Trophoblast cell (in vitro differentiated cells and primary cell): ENCODE measurements around the gene SIPA1L3.

Experiments used
- DNase-seq, 2 donors: peaks; one replicate each; pipeline ENCODE4 v3.0.0-alpha.2; 2016
- H2AFZ ChIP-seq: 2 replicates; pipeline ENCODE4 v1.6.1; 2013; ENCODE audit warnings: low read length, moderate library complexity, mild to moderate bottlenecking; ENCODE audit not compliant: insufficient read depth, poor library complexity
- H2AK5ac ChIP-seq: 2 replicates; pipeline ENCODE4 v1.6.1; 2013; ENCODE audit warnings: mild to moderate bottlenecking, low read length
- H2BK120ac ChIP-seq: 2 replicates; pipeline ENCODE4 v1.6.1; 2013; ENCODE audit warnings: low read length, mild to moderate bottlenecking, moderate library complexity; ENCODE audit not compliant: insufficient read depth, poor library complexity
- H2BK12ac ChIP-seq: 2 replicates; pipeline ENCODE4 v1.6.1; 2013; ENCODE audit warnings: mild to moderate bottlenecking, low read length, moderate library complexity
- H2BK5ac ChIP-seq: 2 replicates; pipeline ENCODE4 v1.6.1; 2013; ENCODE audit warnings: low read length, low read depth, moderate library complexity, mild to moderate bottlenecking; ENCODE audit not compliant: poor library complexity
- H3K14ac ChIP-seq: 2 replicates; pipeline ENCODE4 v1.6.1; 2013; ENCODE audit warnings: mild to moderate bottlenecking, low read length
- H3K18ac ChIP-seq: 2 replicates; pipeline ENCODE4 v1.6.1; 2013; ENCODE audit warnings: mild to moderate bottlenecking, low read length
- H3K23ac ChIP-seq: 2 replicates; pipeline ENCODE4 v1.6.1; 2013; ENCODE audit warnings: low read length
- H3K27ac ChIP-seq: 2 replicates; pipeline ENCODE4 v1.5.1; 2013; ENCODE audit warnings: low read depth, mild to moderate bottlenecking, inconsistent platforms, low read length, moderate library complexity
- H3K27me3 ChIP-seq: 2 replicates; pipeline ENCODE4 v1.6.1; 2013; ENCODE audit warnings: inconsistent platforms, mild to moderate bottlenecking, low read length, moderate library complexity; ENCODE audit not compliant: insufficient read depth
- H3K36me3 ChIP-seq, 2 experiments: 1 replicate in 1 of 2; 2 replicates in 1 of 2; pipeline ENCODE4 v1.6.1; 2013; ENCODE audit warnings: low read length in 2 of 2, mild to moderate bottlenecking in 2 of 2, moderate library complexity in 1 of 2; ENCODE audit not compliant: insufficient read depth in 2 of 2, control insufficient read depth in 1 of 2
- H3K4ac ChIP-seq: 2 replicates; pipeline ENCODE4 v1.6.1; 2013; ENCODE audit warnings: low read depth, mild to moderate bottlenecking, low read length, moderate library complexity
- H3K4me1 ChIP-seq, 2 experiments: 1 replicate in 1 of 2; 2 replicates in 1 of 2; pipeline ENCODE4 v1.6.1; 2013; ENCODE audit warnings: low read length in 2 of 2, mild to moderate bottlenecking in 2 of 2, moderate library complexity in 1 of 2; ENCODE audit not compliant: insufficient read depth in 2 of 2, control insufficient read depth in 1 of 2
- H3K4me2 ChIP-seq: 2 replicates; pipeline ENCODE4 v1.6.1; 2013; ENCODE audit warnings: inconsistent platforms, mild to moderate bottlenecking, low read length, moderate library complexity
- H3K4me3 ChIP-seq: 2 replicates; pipeline ENCODE4 v1.5.1; 2013; ENCODE audit warnings: mild to moderate bottlenecking, low read depth, low read length, inconsistent platforms
- H3K79me1 ChIP-seq: one replicate; pipeline ENCODE4 v1.6.1; 2013; ENCODE audit warnings: low read length
- H3K79me2 ChIP-seq: 2 replicates; pipeline ENCODE4 v1.6.1; 2013; ENCODE audit warnings: low read length, mild to moderate bottlenecking; ENCODE audit not compliant: control insufficient read depth, insufficient read depth, poor library complexity
- H3K9ac ChIP-seq: 2 replicates; pipeline ENCODE4 v1.6.1; 2013; ENCODE audit warnings: mild to moderate bottlenecking, low read length
- H3K9me3 ChIP-seq: 2 replicates; pipeline ENCODE4 v1.6.1; 2013; ENCODE audit warnings: low read depth, mild to moderate bottlenecking, control low read depth, inconsistent platforms, low read length; ENCODE audit not compliant: insufficient read depth
- H4K12ac ChIP-seq: 2 replicates; pipeline ENCODE4 v1.6.1; 2013; ENCODE audit warnings: low read depth, mild to moderate bottlenecking, low read length, moderate library complexity
- H4K8ac ChIP-seq: 2 replicates; pipeline ENCODE4 v1.6.1; 2013; ENCODE audit warnings: low read depth, mild to moderate bottlenecking, low read length, moderate library complexity
- H4K91ac ChIP-seq: one replicate; pipeline ENCODE4 v1.6.1; 2013; ENCODE audit warnings: low read depth, mild to moderate bottlenecking, low read length, moderate library complexity
- WGBS: extraction: QIAGEN DNeasy Blood & Tissue Kit; methylation state at CpG from one replicate; pipeline ENCODE4 v1.1.7; 2013; ENCODE audit warnings: missing lambda C conversion rate; ENCODE audit not compliant: insufficient read length, insufficient coverage; ENCODE audit errors: extremely low coverage; 5-methylcytosine and 5-hydroxymethylcytosine counted together

The SIPA1L3 gene

GRCh38 chr19:37988758-37989635 lies 82.0 kb downstream of the SIPA1L3 start:
- H3K36me3 ChIP-seq, result no peaks in the 10 kb centered on the region
- no peaks in the 10 kb centered on the region for H3K79me2 ChIP-seq
- no peaks in the 10 kb centered on the region for H3K9me3 ChIP-seq
- H3K27me3 ChIP-seq, result no peaks in the 10 kb centered on the region
- H2BK120ac ChIP-seq, result no peak overlapping the region
- no peak overlapping the region for H4K12ac ChIP-seq
- no CpG with 5 or more reads among the region's 13 CpGs for WGBS
- H4K91ac ChIP-seq, result no peak overlapping the region
- H3K9ac ChIP-seq, result no peak overlapping the region
- H2BK5ac ChIP-seq, result no peak overlapping the region
- no peak overlapping the region for H3K4me3 ChIP-seq
- H3K4ac ChIP-seq, result no peak overlapping the region
- H3K4me2 ChIP-seq, result no peak overlapping the region
- no peak overlapping the region for H3K14ac ChIP-seq
- H3K27ac ChIP-seq, result peak overlapping the region; percentile 7
- no peak overlapping the region for H2AK5ac ChIP-seq
- no peaks in the 10 kb centered on the region for H3K79me1 ChIP-seq
- DNase-seq, result no peak
- peaks cover 30 to 35% of the 10 kb centered on the region in 2 experiments for H3K4me1 ChIP-seq
- no peak overlapping the region for H3K23ac ChIP-seq
- no peak overlapping the region for H4K8ac ChIP-seq
- no peak overlapping the region for H2AFZ ChIP-seq
- H3K18ac ChIP-seq, result no peak overlapping the region
- H2BK12ac ChIP-seq, result no peak overlapping the region

GRCh38 chr19:37989855-37990254 lies 82.8 kb downstream of the SIPA1L3 start:
- no peak overlapping the region for H4K8ac ChIP-seq
- WGBS, result no CpG with 5 or more reads among the region's 7 CpGs
- H3K79me2 ChIP-seq, result no peaks in the 10 kb centered on the region
- H3K4me3 ChIP-seq, result no peak overlapping the region
- no peaks in the 10 kb centered on the region for H3K27me3 ChIP-seq
- H3K27ac ChIP-seq, result no peak overlapping the region
- H3K4ac ChIP-seq, result no peak overlapping the region
- no peak overlapping the region for H2BK120ac ChIP-seq
- H3K9me3 ChIP-seq, result no peaks in the 10 kb centered on the region
- H4K12ac ChIP-seq, result no peak overlapping the region
- H3K79me1 ChIP-seq, result no peaks in the 10 kb centered on the region
- H2BK5ac ChIP-seq, result no peak overlapping the region
- H3K4me1 ChIP-seq, result peaks cover 30 to 35% of the 10 kb centered on the region in 2 experiments
- H3K14ac ChIP-seq, result no peak overlapping the region
- no peak overlapping the region for H4K91ac ChIP-seq
- peak overlapping the region; percentile 9 for H3K18ac ChIP-seq
- no peak overlapping the region for H2AK5ac ChIP-seq
- H2BK12ac ChIP-seq, result no peak overlapping the region
- peak; percentile 54 to 72 for DNase-seq
- H3K4me2 ChIP-seq, result no peak overlapping the region
- H2AFZ ChIP-seq, result no peak overlapping the region
- H3K36me3 ChIP-seq, result no peaks in the 10 kb centered on the region
- H3K23ac ChIP-seq, result no peak overlapping the region
- no peak overlapping the region for H3K9ac ChIP-seq

GRCh38 chr19:37990362-37990761 lies 83.4 kb downstream of the SIPA1L3 start:
- H3K9ac ChIP-seq, result no peak overlapping the region
- DNase-seq, result peak; percentile 73 to 76
- H3K36me3 ChIP-seq, result no peaks in the 10 kb centered on the region
- no peak overlapping the region for H3K4ac ChIP-seq
- no peaks in the 10 kb centered on the region for H3K79me1 ChIP-seq
- peak overlapping the region; percentile 29 for H3K18ac ChIP-seq
- no peak overlapping the region for H2AFZ ChIP-seq
- H2BK12ac ChIP-seq, result peak overlapping the region; percentile 24
- H3K4me3 ChIP-seq, result no peak overlapping the region
- H3K9me3 ChIP-seq, result no peaks in the 10 kb centered on the region
- H3K23ac ChIP-seq, result no peak overlapping the region
- WGBS, result no CpG with 5 or more reads among the region's 10 CpGs
- H2AK5ac ChIP-seq, result no peak overlapping the region
- H3K4me1 ChIP-seq, result peaks cover 30 to 35% of the 10 kb centered on the region in 2 experiments
- no peaks in the 10 kb centered on the region for H3K27me3 ChIP-seq
- no peak overlapping the region for H4K8ac ChIP-seq
- no peak overlapping the region for H3K4me2 ChIP-seq
- no peaks in the 10 kb centered on the region for H3K79me2 ChIP-seq
- H4K12ac ChIP-seq, result no peak overlapping the region
- peak overlapping the region; percentile 36 for H4K91ac ChIP-seq
- no peak overlapping the region for H3K27ac ChIP-seq
- H2BK120ac ChIP-seq, result peak overlapping the region; percentile 1
- H2BK5ac ChIP-seq, result peak overlapping the region; percentile 15
- H3K14ac ChIP-seq, result peak overlapping the region; percentile 3

- no peak overlapping the region for H3K23ac ChIP-seq
- no peaks in the 10 kb centered on the region for H3K9me3 ChIP-seq
- peak overlapping the region; percentile 27 for H2BK12ac ChIP-seq
- no peaks in the 10 kb centered on the region for H3K79me2 ChIP-seq
- H3K27me3 ChIP-seq, result no peaks in the 10 kb centered on the region
- no peaks in the 10 kb centered on the region for H3K36me3 ChIP-seq
- no peak overlapping the region for H2BK120ac ChIP-seq
- H3K4ac ChIP-seq, result no peak overlapping the region
- peak overlapping the region; percentile 29 for H4K91ac ChIP-seq
- H3K9ac ChIP-seq, result no peak overlapping the region
- no peak overlapping the region for H2AFZ ChIP-seq
- H3K4me1 ChIP-seq, result peaks cover 27 to 35% of the 10 kb centered on the region in 2 experiments
- H2BK5ac ChIP-seq, result peak overlapping the region; percentile 42
- peak overlapping the region; percentile 4 for H4K8ac ChIP-seq
- no peak overlapping the region for H3K4me3 ChIP-seq
- no CpG with 5 or more reads among the region's 10 CpGs for WGBS
- H3K4me2 ChIP-seq, result peak overlapping the region; percentile 13
- peak overlapping the region; percentile 11 for H3K14ac ChIP-seq
- no peak overlapping the region for H4K12ac ChIP-seq
- no peaks in the 10 kb centered on the region for H3K79me1 ChIP-seq
- no peak overlapping the region for H3K18ac ChIP-seq
- H3K27ac ChIP-seq, result peak overlapping the region; percentile 38
- peak; percentile 35 to 54 for DNase-seq
- no peak overlapping the region for H2AK5ac ChIP-seq
Measured at GRCh38 chr19:37991176-37991835, 84.3 kb downstream of the SIPA1L3 start.
